ENCODE data around the gene ARHGEF28. TPM values are rescaled to one million over a fixed set of nuclear protein-coding genes. Genes with fewer than 3 reads are reported as not detected.

The ARHGEF28 gene
- total and polyA plus RNA-seq, 10 of the 15 experiments (the other 5 are each of a cell fraction or from before 2014, with no cell fraction given): 0.10 to 0.72 (median 0.22) TPM; not detected in 2

GRCh38 chr5:73705364-73705763 lies 79.4 kb downstream of the ARHGEF28 start (continued):
- TF ChIP-seq ELK1 (IDR thresholded peaks at IDR 0.05; ENCODE audit: low read depth, low read length) (no peak), POU2F2 (IDR thresholded peaks at IDR 0.05; ENCODE audit: borderline replicate concordance, low read depth, low read length) (no peak), NBN (IDR thresholded peaks at IDR 0.05) (no peak), MTA3 (IDR thresholded peaks at IDR 0.05; ENCODE audit: borderline replicate concordance, low read length) (no peak)

DNA sequence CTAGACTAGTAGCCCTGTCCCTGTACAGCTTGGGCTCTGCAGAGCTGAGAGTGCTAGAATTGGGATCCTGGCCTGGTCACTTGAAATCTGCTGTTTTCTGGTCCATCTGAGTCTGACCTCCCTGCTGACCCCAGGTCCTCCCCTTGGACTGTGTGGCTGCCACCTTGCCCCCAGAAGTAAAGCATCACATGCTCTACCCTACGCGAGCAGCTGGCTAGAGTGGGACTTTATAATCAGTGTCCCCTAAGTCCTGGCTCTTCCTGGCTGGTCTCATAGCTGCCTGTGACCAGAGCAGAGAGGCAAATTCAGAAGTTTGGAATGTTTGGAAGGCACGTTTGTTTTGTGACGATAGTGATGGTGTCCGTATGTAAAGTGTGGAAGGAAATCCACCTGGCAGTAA lies 81.0 kb downstream of the ARHGEF28 start:
- Histone ChIP-seq H2AFZ (ENCODE audit: control insufficient read depth, low read depth, low read length) (no peak overlapping the region), H4K20me1 (ENCODE audit: control insufficient read depth, insufficient read depth) (no peaks in the 10 kb centered on the region), H3K4me1 (ENCODE audit: control insufficient read depth, insufficient read depth, low read length) (no peaks in the 10 kb centered on the region), H3K36me3 (ENCODE audit: control insufficient read depth in 2 of 2, insufficient read depth in 2 of 2, low read length in 1 of 2) (no peaks in the 10 kb centered on the region), H3K27ac (ENCODE audit: control insufficient read depth, insufficient read depth) (no peak overlapping the region), H3K9me3 (replicated peaks; ENCODE audit: control insufficient read depth, insufficient read depth, low read length) (peaks cover 3% of the 10 kb centered on the region; the same call in 2 of the 3 replicates), H3K4me2 (ENCODE audit: control insufficient read depth, insufficient read depth) (no peak overlapping the region), H3K79me2 (ENCODE audit: control insufficient read depth, insufficient read depth, low read length) (no peaks in the 10 kb centered on the region), H3K9ac (ENCODE audit: control insufficient read depth, insufficient read depth, low read length) (no peak overlapping the region), H3K4me3 (no peak overlapping the region), H3K27me3 (replicated peaks in 1 of 2; ENCODE audit: control insufficient read depth in 2 of 2, insufficient read depth in 2 of 2, low read length in 1 of 2) (no peaks in the 10 kb centered on the region; a peak in 1 of 4 replicates)
- DNase-seq (ENCODE audit: low read depth, low spot score): no peak
- POLR2A ChIA-PET: interaction anchor here (1.0 kb wide), 1 partner anchor 67 kb away, joined by 3 read pairs; no protein-coding TSS in a partner anchor
- RAD21 ChIA-PET (ENCODE audit: unreplicated experiment): interaction anchor here (1.2 kb wide), 1 partner anchor 44 kb away, joined by 3 read pairs; no protein-coding TSS in a partner anchor
- no TSS peak for BruUV-seq (replicated peaks)
- no peak for FAIRE-seq
- SMC1A ChIA-PET (ENCODE audit: uncharacterized antibody, unreplicated experiment): interaction anchor here (1.1 to 1.9 kb wide), 4 partner anchors 10 to 76 kb away, joined by 3 to 6 read pairs (median 4); no protein-coding TSS in a partner anchor
- in situ Hi-C loops (cut with MboI): no loop called here
- ATAC-seq: no peak
- whole genome bisulfite sequencing (ENCODE audit: insufficient coverage, insufficient replicate concordance, low lambda C conversion rate, missing lambda C conversion rate): 48% methylated on average over 5 of the region's 5 CpGs
- TF ChIP-seq PAX5 (IDR thresholded peaks at IDR 0.05; ENCODE audit: borderline replicate concordance, low read depth, low read length): no peak
- no peak for TF ChIP-seq RAD21 (IDR thresholded peaks at IDR 0.05; ENCODE audit: insufficient read depth, low read depth, low read length)
- TF ChIP-seq RUNX3 (IDR thresholded peaks at IDR 0.05; ENCODE audit: low read length): no peak
- TF ChIP-seq YBX1 (IDR thresholded peaks at IDR 0.05): no peak
- TF ChIP-seq, protein P1, sequence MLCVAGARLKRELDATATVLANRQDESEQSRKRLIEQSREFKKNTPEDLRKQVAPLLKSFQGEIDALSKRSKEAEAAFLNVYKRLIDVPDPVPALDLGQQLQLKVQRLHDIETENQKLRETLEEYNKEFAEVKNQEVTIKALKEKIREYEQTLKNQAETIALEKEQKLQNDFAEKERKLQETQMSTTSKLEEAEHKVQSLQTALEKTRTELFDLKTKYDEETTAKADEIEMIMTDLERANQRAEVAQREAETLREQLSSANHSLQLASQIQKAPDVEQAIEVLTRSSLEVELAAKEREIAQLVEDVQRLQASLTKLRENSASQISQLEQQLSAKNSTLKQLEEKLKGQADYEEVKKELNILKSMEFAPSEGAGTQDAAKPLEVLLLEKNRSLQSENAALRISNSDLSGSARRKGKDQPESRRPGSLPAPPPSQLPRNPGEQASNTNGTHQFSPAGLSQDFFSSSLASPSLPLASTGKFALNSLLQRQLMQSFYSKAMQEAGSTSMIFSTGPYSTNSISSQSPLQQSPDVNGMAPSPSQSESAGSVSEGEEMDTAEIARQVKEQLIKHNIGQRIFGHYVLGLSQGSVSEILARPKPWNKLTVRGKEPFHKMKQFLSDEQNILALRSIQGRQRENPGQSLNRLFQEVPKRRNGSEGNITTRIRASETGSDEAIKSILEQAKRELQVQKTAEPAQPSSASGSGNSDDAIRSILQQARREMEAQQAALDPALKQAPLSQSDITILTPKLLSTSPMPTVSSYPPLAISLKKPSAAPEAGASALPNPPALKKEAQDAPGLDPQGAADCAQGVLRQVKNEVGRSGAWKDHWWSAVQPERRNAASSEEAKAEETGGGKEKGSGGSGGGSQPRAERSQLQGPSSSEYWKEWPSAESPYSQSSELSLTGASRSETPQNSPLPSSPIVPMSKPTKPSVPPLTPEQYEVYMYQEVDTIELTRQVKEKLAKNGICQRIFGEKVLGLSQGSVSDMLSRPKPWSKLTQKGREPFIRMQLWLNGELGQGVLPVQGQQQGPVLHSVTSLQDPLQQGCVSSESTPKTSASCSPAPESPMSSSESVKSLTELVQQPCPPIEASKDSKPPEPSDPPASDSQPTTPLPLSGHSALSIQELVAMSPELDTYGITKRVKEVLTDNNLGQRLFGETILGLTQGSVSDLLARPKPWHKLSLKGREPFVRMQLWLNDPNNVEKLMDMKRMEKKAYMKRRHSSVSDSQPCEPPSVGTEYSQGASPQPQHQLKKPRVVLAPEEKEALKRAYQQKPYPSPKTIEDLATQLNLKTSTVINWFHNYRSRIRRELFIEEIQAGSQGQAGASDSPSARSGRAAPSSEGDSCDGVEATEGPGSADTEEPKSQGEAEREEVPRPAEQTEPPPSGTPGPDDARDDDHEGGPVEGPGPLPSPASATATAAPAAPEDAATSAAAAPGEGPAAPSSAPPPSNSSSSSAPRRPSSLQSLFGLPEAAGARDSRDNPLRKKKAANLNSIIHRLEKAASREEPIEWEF (IDR thresholded peaks at IDR 0.05; ENCODE audit: insufficient replicate concordance, low read depth, low read length): no peak
- no peak for TF ChIP-seq PML (IDR thresholded peaks at IDR 0.05; ENCODE audit: low read length)
- no peak for TF ChIP-seq KDM1A (IDR thresholded peaks at IDR 0.05; ENCODE audit: borderline replicate concordance)
- no peak for TF ChIP-seq SREBF2 (IDR thresholded peaks at IDR 0.05; ENCODE audit: low read length)
- TF ChIP-seq NFYB (IDR thresholded peaks at IDR 0.05; ENCODE audit: insufficient read depth, low read depth, low read length): no peak
- CTCF ChIA-PET: interaction anchor here (0.6 to 1.5 kb wide), 5 partner anchors 13 to 445 kb away, joined by 3 to 7 read pairs (median 3); no protein-coding TSS in a partner anchor
- intact Hi-C loops (cut with micrococcal nuclease; ENCODE audit: unreplicated experiment): no loop called here

All from GM12878 (cell line).